ENCODE measurements around the gene SUPT5H. TPM values are rescaled to one million over a fixed set of nuclear protein-coding genes. Genes with fewer than 3 reads are reported as not detected.

The SUPT5H gene
- total and polyA plus RNA-seq, 5 donors = 68.8 to 85.1 (median 76.4) TPM

DNA sequence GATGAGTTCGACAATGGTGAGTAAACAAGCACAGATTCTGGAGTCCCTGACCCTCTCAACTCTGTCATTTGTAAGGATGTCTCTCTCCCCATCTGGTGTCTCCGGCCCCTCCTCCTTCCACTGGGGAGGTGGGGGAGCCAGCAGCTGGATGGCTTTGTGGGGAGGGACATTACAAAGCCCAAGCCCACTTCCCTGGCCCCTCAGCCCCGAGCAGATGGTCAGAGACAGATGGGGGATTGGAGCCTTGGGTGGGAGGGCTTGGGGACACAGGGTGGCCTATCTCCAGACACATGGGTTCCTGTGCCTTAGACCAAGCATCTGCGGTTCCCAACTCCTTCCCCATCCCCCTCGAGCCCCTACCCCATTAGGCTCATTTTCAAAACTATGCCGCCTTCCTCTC lies 37.8 kb downstream of the SUPT5H start:
- Histone ChIP-seq H3K27me3 (ENCODE audit: control insufficient read depth, insufficient read depth) (no peaks in the 10 kb centered on the region), H3K4me3 (ENCODE audit: low read length) (no peak overlapping the region), H3K27ac (ENCODE audit: low read length) (no peak overlapping the region), H3K9me3 (ENCODE audit: control insufficient read depth, low read length) (no peaks in the 10 kb centered on the region), H3K4me1 (ENCODE audit: control insufficient read depth, insufficient read depth, low read length) (peaks cover 7% of the 10 kb centered on the region)
- intact Hi-C loops (cut with DNase I) = no loop called here
- DNase-seq (no peak), ATAC-seq (no peak)
- 79% methylated on average over 6 of the region's 6 CpGs for WGBS

DNA sequence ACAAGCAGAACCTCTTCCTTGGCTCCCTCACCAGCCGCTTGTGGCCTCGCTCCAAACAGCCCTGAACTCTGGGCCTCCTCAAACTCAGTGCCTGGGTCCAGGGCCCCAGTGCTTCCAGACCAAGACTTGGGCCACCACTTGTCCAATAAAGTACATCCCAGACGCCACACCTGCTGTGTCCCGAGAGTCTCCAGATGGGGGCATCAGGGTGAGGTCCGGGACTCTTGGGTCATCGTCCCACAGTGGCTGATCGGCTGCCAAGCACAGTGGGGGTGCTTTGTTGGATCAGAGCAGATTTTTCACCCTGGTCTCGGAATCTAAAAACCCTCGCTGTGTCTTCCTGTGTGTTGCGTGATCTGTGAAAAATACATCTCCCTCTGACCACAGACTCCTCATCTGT lies 44.4 kb downstream of the SUPT5H start:
- no peak for ATAC-seq
- DNase-seq = no peak
- intact Hi-C loops (cut with DNase I) = no loop called here
- Histone ChIP-seq H3K27me3 (ENCODE audit: control insufficient read depth, insufficient read depth) (no peaks in the 10 kb centered on the region), H3K4me3 (ENCODE audit: low read length) (no peak overlapping the region), H3K4me1 (ENCODE audit: control insufficient read depth, insufficient read depth, low read length) (no peaks in the 10 kb centered on the region), H3K27ac (ENCODE audit: low read length) (no peak overlapping the region), H3K9me3 (ENCODE audit: control insufficient read depth, low read length) (no peaks in the 10 kb centered on the region)
- WGBS = 76% methylated on average over 10 of the region's 10 CpGs

DNA sequence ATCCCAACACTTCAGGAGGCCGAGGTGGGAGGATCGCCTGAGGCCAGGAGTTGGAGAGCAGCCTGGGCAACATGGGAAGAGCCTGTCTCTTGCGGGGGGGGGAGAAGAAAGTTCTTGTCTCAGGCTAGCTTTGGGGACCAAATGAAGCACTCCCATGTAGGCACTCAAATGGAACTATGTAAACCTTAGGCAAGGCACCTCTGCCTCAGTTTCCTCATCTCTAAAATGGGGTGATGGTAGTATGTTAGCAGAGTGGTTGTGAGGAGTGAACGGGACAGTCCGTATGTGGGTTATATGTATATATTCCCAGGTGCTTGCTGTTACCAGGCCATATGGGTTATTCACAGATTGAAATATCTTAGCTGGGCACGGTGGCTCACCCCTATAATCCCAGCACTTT lies 46.8 kb downstream of the SUPT5H start:
- no peak for ATAC-seq
- no peak for DNase-seq
- no peaks in the 10 kb centered on the region for H3K4me1 ChIP-seq (ENCODE audit: control insufficient read depth, insufficient read depth, low read length)
- no peaks in the 10 kb centered on the region for H3K9me3 ChIP-seq (ENCODE audit: control insufficient read depth, low read length)
- intact Hi-C loops (cut with DNase I) = no loop called here
- 94% methylated on average over 6 of the region's 6 CpGs for WGBS
- H3K27me3 ChIP-seq (ENCODE audit: control insufficient read depth, insufficient read depth) = no peaks in the 10 kb centered on the region
- H3K27ac ChIP-seq (ENCODE audit: low read length) = no peak overlapping the region
- no peak overlapping the region for H3K4me3 ChIP-seq (ENCODE audit: low read length)

DNA sequence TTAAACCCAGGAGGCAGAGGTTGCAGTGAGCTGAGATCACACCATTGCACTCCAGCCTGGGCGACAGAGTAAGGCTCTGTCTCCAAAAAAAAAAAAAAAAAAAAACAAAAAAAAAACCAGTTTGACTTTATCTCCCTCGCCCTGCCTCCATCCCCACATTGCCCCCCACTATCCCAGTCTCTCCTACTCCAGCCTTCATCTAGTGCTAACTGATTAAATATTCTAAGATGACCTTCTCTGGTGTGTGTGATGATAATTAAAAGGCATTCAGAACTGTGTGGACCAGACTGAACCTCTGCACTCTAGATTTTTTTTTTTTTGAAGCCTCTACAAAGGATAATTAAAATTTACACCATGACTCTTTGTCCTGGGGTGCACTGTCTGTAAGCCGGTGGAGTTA lies 47.4 kb downstream of the SUPT5H start:
- H3K27me3 ChIP-seq (ENCODE audit: control insufficient read depth, insufficient read depth) = no peaks in the 10 kb centered on the region
- WGBS = 72% methylated on average over 3 of the region's 3 CpGs

DNA sequence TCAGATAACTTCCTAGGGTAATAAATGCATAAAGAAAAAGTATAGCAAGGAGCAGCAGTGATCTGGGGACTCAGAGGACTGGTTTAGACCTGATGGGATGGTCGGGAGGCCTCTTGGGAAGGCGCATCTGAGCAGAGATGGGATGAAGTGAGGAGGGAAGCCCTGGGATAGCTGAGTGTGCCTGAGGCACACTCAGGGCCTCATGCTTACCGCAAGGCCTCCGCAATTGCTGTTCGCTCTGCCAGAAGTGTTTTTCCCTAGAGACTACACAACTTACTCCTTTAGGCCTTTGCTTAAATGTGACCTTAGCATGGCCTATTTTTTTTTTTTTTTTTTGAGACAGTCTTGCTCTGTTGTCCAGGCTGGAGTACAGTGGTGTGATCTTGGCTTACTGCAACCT lies 49.3 kb downstream of the SUPT5H start:
- no peak for ATAC-seq
- no peaks in the 10 kb centered on the region for H3K27me3 ChIP-seq (ENCODE audit: control insufficient read depth, insufficient read depth)
- H3K27ac ChIP-seq (ENCODE audit: low read length) = no peak overlapping the region
- no peaks in the 10 kb centered on the region for H3K9me3 ChIP-seq (ENCODE audit: control insufficient read depth, low read length)
- H3K4me1 ChIP-seq (ENCODE audit: control insufficient read depth, insufficient read depth, low read length) = no peaks in the 10 kb centered on the region
- 79% methylated on average over 5 of the region's 5 CpGs for WGBS
- intact Hi-C loops (cut with DNase I) = no loop called here
- H3K4me3 ChIP-seq (ENCODE audit: low read length) = no peak overlapping the region
- DNase-seq = no peak

More for the DNA sequence above, 47.4 kb downstream of the SUPT5H start:
- Histone ChIP-seq H3K4me3 (ENCODE audit: low read length) (no peak overlapping the region), H3K27ac (ENCODE audit: low read length) (no peak overlapping the region), H3K9me3 (ENCODE audit: control insufficient read depth, low read length) (no peaks in the 10 kb centered on the region), H3K4me1 (ENCODE audit: control insufficient read depth, insufficient read depth, low read length) (no peaks in the 10 kb centered on the region)
- ATAC-seq = no peak
- intact Hi-C loops (cut with DNase I) = no loop called here
- DNase-seq = no peak

DNA sequence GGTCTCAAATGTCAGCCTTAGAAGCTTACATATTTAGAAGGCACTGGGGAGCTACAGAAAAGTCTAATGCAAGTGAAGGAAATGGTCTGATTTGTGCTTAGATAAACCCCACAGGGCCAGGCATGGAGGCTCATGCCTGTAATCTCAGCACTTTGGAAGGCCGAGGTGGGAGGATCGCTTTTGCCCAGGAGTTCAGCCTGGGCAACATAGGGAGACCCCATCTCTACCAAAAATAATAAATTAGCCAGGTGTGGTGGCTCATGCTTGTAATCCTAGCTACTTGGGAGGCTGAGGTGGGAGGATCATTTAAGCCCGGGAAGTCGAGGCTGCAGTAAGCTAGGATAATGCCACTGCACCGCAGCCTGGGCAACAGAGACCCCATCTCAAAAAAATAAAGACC lies 50.7 kb downstream of the SUPT5H start:
- no peaks in the 10 kb centered on the region for H3K4me1 ChIP-seq (ENCODE audit: control insufficient read depth, insufficient read depth, low read length)
- no peak overlapping the region for H3K4me3 ChIP-seq (ENCODE audit: low read length)
- DNase-seq = no peak
- WGBS = 83% methylated on average over 5 of the region's 5 CpGs
- H3K27me3 ChIP-seq (ENCODE audit: control insufficient read depth, insufficient read depth) = no peaks in the 10 kb centered on the region
- ATAC-seq = no peak
- H3K27ac ChIP-seq (ENCODE audit: low read length) = no peak overlapping the region
- no peaks in the 10 kb centered on the region for H3K9me3 ChIP-seq (ENCODE audit: control insufficient read depth, low read length)
- intact Hi-C loops (cut with DNase I) = no loop called here

DNA sequence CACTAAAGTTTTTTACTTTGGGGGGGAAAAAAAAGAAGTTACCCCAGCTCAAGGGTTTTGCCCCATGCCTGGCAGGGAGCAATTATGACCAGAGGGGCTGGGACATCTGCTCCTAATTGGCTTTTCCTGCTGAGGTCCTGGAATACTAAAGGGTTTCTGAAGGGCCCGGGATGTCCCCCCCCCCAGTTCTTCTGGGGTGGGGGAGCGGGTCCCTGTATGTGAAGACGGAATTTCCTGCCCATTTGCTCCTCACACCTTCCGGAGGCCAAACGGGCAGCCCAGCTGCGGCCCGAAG lies 52.3 kb downstream of the SUPT5H start:
- intact Hi-C loops (cut with DNase I) = no loop called here
- H3K9me3 ChIP-seq (ENCODE audit: control insufficient read depth, low read length) = no peaks in the 10 kb centered on the region
- no peak overlapping the region for H3K4me3 ChIP-seq (ENCODE audit: low read length)
- no peaks in the 10 kb centered on the region for H3K4me1 ChIP-seq (ENCODE audit: control insufficient read depth, insufficient read depth, low read length)
- under 1% methylated on average over 7 of the region's 7 CpGs for WGBS
- no peaks in the 10 kb centered on the region for H3K27me3 ChIP-seq (ENCODE audit: control insufficient read depth, insufficient read depth)
- DNase-seq = no peak
- no peak for ATAC-seq
- no peak overlapping the region for H3K27ac ChIP-seq (ENCODE audit: low read length)

DNA sequence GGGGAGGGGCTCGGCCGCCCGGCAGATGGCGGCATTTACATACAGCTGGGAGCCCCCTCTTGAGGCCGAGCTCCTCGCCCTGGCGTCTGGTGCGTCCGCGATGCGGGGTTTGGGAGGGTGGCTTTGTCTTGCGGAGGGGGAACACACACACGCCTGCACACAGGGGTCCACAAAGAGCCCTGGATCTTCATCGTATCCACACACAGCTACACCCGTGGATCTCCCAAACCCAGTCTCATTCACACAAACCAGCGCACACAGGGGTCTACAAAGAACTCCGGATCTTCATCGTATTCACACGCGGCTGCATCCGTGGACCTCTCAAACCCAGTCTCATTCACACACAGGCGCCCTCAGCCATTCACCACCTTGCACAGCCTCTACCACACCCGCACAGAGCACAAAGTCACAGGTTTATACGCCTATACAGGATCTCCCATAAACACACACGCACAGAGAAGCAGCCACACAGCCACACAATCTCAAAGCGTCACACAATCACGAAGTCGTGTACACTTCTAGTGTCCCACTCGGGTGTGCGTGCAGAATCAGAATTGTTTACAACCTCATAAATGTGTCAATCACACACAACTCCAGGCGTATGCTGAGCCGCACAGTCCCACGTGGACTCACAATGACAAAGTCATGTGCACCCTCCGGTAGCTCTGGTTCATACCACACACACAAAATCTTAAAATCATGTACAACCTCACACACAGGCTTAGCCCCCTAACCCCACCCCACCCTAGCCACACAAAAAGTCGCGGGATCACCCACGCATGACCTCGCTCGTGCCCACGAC lies 52.8 kb downstream of the SUPT5H start:
- WGBS = 2% methylated on average over 40 of the region's 40 CpGs
- H3K4me3 ChIP-seq (ENCODE audit: low read length) = no peak overlapping the region
- no peaks in the 10 kb centered on the region for H3K9me3 ChIP-seq (ENCODE audit: control insufficient read depth, low read length)
- no peaks in the 10 kb centered on the region for H3K27me3 ChIP-seq (ENCODE audit: control insufficient read depth, insufficient read depth)
- H3K27ac ChIP-seq (ENCODE audit: low read length) = no peak overlapping the region
- intact Hi-C loops (cut with DNase I) = no loop called here
- H3K4me1 ChIP-seq (ENCODE audit: control insufficient read depth, insufficient read depth, low read length) = no peaks in the 10 kb centered on the region
- peak; percentile 15 to 30 for ATAC-seq
- peak in 1 of 3 donors; percentile 63 for DNase-seq

DNA sequence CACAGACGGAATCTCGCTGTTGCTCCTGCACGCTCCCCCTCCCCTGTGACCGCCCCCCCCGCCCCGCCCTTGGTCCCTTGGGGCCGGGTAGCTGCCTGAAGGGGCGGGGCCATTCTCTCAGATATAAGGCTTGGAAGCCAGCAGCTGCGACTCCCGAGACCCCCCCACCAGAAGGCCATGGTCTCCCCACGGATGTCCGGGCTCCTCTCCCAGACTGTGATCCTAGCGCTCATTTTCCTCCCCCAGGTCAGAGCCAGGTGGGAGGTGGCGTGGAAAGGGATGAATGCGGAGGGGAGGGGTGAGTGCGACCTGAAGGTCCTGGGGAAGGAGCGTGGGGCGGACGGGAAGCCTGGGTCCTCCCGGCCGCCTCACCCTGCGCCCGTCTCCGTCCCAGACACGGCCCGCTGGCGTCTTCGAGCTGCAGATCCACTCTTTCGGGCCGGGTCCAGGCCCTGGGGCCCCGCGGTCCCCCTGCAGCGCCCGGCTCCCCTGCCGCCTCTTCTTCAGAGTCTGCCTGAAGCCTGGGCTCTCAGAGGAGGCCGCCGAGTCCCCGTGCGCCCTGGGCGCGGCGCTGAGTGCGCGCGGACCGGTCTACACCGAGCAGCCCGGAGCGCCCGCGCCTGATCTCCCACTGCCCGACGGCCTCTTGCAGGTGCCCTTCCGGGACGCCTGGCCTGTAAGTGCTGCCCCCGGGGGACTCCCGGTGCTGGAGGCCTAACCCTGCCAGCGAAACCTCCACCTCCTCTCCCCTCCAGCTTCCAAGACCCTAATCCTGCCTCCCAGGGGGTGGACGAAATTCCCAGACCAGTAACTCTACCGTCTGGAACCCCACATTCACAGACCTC lies 53.6 kb downstream of the SUPT5H start, which contains the start of gene DLL3:
Gene DLL3, plus strand, starts transcription at position 150 of the 845 bp plus-strand sequence. Its CDS starts 28 bp downstream, at position 178.
- ATAC-seq = no peak
- Histone ChIP-seq H3K27me3 (ENCODE audit: control insufficient read depth, insufficient read depth) (no peaks in the 10 kb centered on the region), H3K27ac (ENCODE audit: low read length) (no peak within 1 kb of the TSS), H3K4me1 (ENCODE audit: control insufficient read depth, insufficient read depth, low read length) (no peaks in the 10 kb centered on the region), H3K9me3 (ENCODE audit: control insufficient read depth, low read length) (no peaks in the 10 kb centered on the region), H3K4me3 (ENCODE audit: low read length) (no peak within 1 kb of the TSS)
- 1% methylated on average over 60 of the region's 60 CpGs for WGBS
- no peak for DNase-seq
- intact Hi-C loops (cut with DNase I) = no loop called here

DNA sequence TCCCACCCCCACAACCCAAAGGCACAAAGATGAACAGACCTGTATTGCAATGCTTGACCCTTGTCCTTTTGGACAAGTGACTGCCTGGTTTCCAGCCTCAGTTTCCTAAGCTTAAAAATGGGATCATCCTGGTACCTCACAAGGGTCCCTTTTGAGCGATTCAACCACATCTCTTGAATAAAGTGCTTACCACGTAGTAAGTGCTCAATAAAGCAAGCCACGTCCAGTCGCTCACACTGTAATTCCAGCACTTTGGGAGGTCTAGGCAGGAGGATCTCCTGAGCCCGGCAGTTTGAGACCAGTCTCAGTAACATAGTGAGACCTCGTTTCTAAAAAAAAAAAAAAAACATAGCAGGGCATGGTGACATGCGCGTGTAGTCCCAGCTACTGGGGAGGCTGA lies 54.5 kb downstream of the SUPT5H start:
- H3K4me3 ChIP-seq (ENCODE audit: low read length) = no peak overlapping the region
- no peak overlapping the region for H3K27ac ChIP-seq (ENCODE audit: low read length)
- intact Hi-C loops (cut with DNase I) = no loop called here
- DNase-seq = no peak
- no peaks in the 10 kb centered on the region for H3K9me3 ChIP-seq (ENCODE audit: control insufficient read depth, low read length)
- ATAC-seq = no peak
- H3K4me1 ChIP-seq (ENCODE audit: control insufficient read depth, insufficient read depth, low read length) = no peaks in the 10 kb centered on the region
- no peaks in the 10 kb centered on the region for H3K27me3 ChIP-seq (ENCODE audit: control insufficient read depth, insufficient read depth)
- 75% methylated on average over 8 of the region's 8 CpGs for WGBS

DNA sequence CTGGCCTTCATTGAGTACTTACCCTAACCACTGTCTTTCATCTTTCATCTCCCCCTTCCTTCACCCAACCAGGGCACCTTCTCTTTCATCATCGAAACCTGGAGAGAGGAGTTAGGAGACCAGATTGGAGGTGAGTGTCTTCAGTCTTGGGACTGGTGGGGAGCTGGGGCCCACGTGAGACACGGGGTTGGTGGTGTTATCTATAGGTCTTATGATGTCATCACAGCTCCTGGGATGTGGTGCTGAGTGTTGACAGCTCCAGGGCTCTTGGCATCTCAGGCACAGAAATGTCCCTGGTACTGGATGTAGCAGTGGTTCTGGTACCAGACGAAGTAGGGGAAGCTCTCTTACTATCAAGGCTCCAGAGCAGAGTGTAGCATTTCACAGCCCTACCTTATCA lies 55.2 kb downstream of the SUPT5H start:
- 21% methylated on average over 4 of the region's 4 CpGs for WGBS
- Histone ChIP-seq H3K27me3 (ENCODE audit: control insufficient read depth, insufficient read depth) (no peaks in the 10 kb centered on the region), H3K4me1 (ENCODE audit: control insufficient read depth, insufficient read depth, low read length) (no peaks in the 10 kb centered on the region), H3K9me3 (ENCODE audit: control insufficient read depth, low read length) (no peaks in the 10 kb centered on the region), H3K27ac (ENCODE audit: low read length) (no peak overlapping the region), H3K4me3 (ENCODE audit: low read length) (no peak overlapping the region)
- ATAC-seq (no peak), DNase-seq (no peak)
- intact Hi-C loops (cut with DNase I) = no loop called here
